Measurements from ENCODE around the gene GAB3. TPM values are rescaled to one million over a fixed set of nuclear protein-coding genes. Genes with fewer than 3 reads are reported as not detected.
A peak's percentile ranks its signal among the peaks of the same experiment; 100 is the strongest.

Gene GAB3
- total RNA-seq, 2 donors from 2014 or later, result 17.7 to 18.4 TPM

DNA sequence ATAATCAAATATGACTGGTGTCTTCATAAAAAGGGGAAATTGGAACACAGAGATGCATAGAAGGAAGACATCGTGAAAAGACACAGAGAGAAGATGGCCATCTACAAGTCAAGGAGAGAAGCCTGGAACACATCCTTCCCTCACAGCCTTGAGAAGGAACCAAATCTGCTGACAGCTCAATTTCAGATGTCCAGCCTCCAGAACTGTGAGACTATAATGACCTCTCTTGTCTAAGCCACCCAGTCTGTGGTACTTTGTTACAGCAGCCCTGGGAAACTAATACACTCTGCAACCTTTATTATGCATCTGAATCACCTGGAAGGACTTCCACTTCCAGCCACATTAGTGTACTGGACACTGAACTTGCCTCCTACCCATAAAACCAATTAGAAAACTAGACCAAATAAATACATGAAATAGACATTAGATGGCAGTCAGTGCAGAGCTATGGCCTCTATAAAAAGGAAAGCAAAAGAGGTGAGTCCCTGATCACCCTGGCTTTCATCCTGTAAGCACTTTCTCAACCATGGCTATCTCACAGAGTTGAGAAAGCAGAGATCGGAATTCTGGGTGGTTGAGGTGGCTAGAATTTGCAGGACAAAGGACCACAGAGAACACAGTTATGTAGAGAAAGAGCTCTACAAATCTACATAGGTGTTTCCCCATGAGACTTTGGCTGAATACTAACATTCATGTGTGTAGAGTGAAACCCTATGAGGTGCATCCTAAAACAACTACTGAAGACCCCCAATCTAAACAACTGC, 25.7 kb downstream of the GAB3 start:
- Mint-ChIP-seq H3K4me1 (peaks cover 39% of the 10 kb centered on the region), H3K36me3 (ENCODE audit: low read depth) (no peaks in the 10 kb centered on the region), H3K27me3 (no peaks in the 10 kb centered on the region), H3K4me3 (peak overlapping the region; percentile 60), H3K27ac (peak overlapping the region; percentile 90)
- no peaks in the 10 kb centered on the region for H3K9me3 ChIP-seq (ENCODE audit: control insufficient read depth, low read length, poor library complexity, severe bottlenecking)
- peak; percentile 77 for ATAC-seq
- no peak for DNase-seq

DNA sequence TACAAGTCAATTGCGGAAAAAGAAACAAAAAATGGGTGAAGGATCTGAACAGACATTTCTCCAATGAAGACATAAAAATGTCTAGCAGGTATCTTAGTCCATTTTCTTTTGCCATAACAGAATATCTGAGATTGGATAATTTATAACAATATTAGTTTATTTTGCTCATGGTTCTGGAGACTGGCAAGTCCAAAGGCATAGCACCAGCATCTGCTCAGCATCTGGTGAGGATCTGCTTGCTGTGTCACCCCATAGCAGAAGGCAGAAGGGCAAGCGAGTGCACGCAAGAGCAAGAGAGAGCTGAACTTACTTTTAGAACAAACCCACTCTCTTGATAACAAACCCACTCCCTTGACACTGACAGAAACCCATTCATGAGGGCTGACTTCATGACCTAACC, 29.7 kb downstream of the GAB3 start:
- ATAC-seq (no peak), DNase-seq (no peak)
- H3K4me3 Mint-ChIP-seq, result no peak overlapping the region
- H3K9me3 ChIP-seq (ENCODE audit: control insufficient read depth, low read length, poor library complexity, severe bottlenecking), result no peaks in the 10 kb centered on the region
- H3K27me3 Mint-ChIP-seq, result no peaks in the 10 kb centered on the region
- H3K4me1 Mint-ChIP-seq, result peaks cover 50% of the 10 kb centered on the region
- H3K36me3 Mint-ChIP-seq (ENCODE audit: low read depth), result no peaks in the 10 kb centered on the region
- peak overlapping the region; percentile 96 for H3K27ac Mint-ChIP-seq

DNA sequence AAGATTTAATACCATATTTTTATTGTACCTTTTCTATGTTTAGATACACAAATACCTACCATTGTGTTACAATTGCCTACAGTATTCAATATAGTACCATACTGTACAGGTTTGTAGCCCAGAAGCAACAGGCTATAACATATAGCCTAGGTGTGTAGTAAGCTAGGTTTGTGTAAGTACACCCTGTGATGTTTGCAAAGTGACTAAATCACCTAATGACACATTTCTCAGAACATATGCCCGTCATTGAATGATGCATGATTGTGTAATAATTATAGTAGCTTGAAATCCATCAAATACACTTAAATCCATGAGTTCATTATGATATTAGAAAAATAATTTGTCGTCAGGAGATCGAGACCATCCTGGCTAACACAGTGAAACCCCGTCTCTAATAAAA, 30.8 kb downstream of the GAB3 start:
- Mint-ChIP-seq H3K36me3 (ENCODE audit: low read depth) (no peaks in the 10 kb centered on the region), H3K27ac (peak overlapping the region; percentile 96), H3K4me1 (peaks cover 42% of the 10 kb centered on the region), H3K27me3 (no peaks in the 10 kb centered on the region), H3K4me3 (no peak overlapping the region)
- no peak for ATAC-seq
- DNase-seq, result no peak
- H3K9me3 ChIP-seq (ENCODE audit: control insufficient read depth, low read length, poor library complexity, severe bottlenecking), result no peaks in the 10 kb centered on the region

DNA sequence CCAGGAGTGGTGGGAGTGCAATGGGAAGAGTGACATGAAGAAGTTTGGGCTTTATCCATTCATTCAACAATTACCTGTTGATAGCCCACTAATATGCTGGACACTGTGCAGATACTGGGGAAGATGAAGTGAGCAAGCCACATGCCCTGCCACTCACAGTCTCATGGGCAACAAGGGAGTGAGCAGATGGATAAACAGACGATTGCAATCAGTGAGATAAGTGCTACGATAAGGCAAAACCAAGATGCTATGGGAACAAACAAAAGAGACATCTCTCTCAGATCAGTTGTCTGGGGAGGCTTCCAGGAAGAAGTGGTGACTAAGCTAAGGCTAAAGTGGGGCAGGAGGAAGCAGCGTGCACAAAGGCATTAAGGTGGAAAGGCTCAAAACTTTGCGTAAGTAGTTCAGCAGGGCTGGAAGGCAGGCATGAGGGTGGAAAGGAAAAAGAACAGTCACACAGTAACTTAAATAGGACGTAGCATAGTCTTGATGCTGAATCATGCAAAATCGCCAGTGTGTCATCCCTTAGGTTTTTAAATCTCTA, 31.7 kb downstream of the GAB3 start:
- Mint-ChIP-seq H3K4me1 (peaks cover 42% of the 10 kb centered on the region), H3K36me3 (ENCODE audit: low read depth) (no peaks in the 10 kb centered on the region), H3K27me3 (no peaks in the 10 kb centered on the region), H3K4me3 (peak overlapping the region; percentile 89), H3K27ac (peak overlapping the region; percentile 96)
- no peaks in the 10 kb centered on the region for H3K9me3 ChIP-seq (ENCODE audit: control insufficient read depth, low read length, poor library complexity, severe bottlenecking)
- peak; percentile 12 to 49 (median 15) for DNase-seq
- ATAC-seq, result peak; percentile 89

DNA sequence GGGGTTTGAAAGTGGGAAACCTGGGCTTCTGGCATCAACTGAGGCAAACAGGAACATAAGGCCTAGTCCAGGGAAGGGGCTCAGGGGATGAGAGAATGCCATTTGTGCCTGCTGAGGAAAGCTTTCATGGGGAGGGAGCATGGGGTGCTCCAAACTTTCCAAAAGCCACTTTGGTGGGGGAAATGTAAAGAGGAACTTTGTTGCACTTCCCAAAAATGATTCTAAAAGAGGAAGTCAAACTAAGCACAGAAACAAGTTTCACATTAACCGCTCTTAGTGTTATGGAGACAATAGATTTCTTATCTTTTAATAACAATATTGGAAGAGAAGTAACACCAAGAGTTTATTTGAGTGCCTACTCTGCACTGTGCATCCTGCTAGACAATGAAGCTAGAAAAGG, 32.3 kb downstream of the GAB3 start:
- ATAC-seq (peak; percentile 5), DNase-seq (no peak)
- H3K9me3 ChIP-seq (ENCODE audit: control insufficient read depth, low read length, poor library complexity, severe bottlenecking), result no peaks in the 10 kb centered on the region
- peaks cover 42% of the 10 kb centered on the region for H3K4me1 Mint-ChIP-seq
- H3K27me3 Mint-ChIP-seq, result no peaks in the 10 kb centered on the region
- H3K4me3 Mint-ChIP-seq, result peak overlapping the region; percentile 89
- peak overlapping the region; percentile 96 for H3K27ac Mint-ChIP-seq
- H3K36me3 Mint-ChIP-seq (ENCODE audit: low read depth), result no peaks in the 10 kb centered on the region

DNA sequence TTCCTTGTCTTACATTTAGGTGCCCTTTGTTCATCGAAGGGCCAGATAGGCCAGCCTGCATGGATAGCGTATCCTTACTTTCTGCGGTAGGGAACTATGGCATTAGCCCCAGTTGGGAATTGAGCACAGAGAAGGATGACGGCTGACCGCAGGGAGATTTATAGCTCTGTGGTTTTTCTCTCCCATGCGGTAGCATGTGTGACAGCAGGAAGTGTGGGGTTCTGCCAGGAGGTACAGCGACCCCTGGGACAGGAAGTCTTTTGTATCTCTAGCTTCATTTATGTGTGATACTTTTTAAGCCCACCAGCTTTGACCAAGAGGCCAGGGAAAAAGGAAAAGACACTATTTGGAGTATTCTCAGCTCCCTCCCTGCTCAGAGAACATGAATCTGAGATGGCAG, 33.1 kb downstream of the GAB3 start:
- Mint-ChIP-seq H3K4me1 (peaks cover 41% of the 10 kb centered on the region), H3K27ac (peak overlapping the region; percentile 96), H3K4me3 (peak overlapping the region; percentile 65), H3K36me3 (ENCODE audit: low read depth) (no peaks in the 10 kb centered on the region), H3K27me3 (no peaks in the 10 kb centered on the region)
- no peaks in the 10 kb centered on the region for H3K9me3 ChIP-seq (ENCODE audit: control insufficient read depth, low read length, poor library complexity, severe bottlenecking)
- ATAC-seq, result peak; percentile 29
- peak in 1 of 3 donors; percentile 23 for DNase-seq

DNA sequence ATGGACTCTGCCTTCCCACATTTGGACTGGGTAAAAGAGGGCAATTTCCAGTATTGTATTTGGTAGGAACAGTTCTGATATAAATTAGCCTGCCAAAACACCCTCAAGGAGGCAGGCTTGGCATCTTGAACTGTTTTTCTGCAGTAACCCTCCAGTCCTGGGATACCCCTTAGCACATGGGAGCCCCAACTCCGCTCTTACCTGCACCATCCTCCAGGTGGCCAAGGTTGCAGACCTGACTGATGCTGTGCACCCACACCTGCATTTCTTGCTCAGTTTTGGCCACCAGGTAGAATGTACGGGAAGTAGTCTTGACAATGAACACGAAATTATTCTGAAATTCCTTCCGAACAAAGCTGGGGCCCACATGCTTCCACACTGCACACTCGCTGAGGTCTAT, 35.1 kb downstream of the GAB3 start:
- H3K36me3 Mint-ChIP-seq (ENCODE audit: low read depth), result peaks cover 4% of the 10 kb centered on the region
- no peaks in the 10 kb centered on the region for H3K9me3 ChIP-seq (ENCODE audit: control insufficient read depth, low read length, poor library complexity, severe bottlenecking)
- H3K27ac Mint-ChIP-seq, result no peak overlapping the region
- H3K27me3 Mint-ChIP-seq, result no peaks in the 10 kb centered on the region
- DNase-seq (no peak), ATAC-seq (no peak)
- peaks cover 41% of the 10 kb centered on the region for H3K4me1 Mint-ChIP-seq
- no peak overlapping the region for H3K4me3 Mint-ChIP-seq

DNA sequence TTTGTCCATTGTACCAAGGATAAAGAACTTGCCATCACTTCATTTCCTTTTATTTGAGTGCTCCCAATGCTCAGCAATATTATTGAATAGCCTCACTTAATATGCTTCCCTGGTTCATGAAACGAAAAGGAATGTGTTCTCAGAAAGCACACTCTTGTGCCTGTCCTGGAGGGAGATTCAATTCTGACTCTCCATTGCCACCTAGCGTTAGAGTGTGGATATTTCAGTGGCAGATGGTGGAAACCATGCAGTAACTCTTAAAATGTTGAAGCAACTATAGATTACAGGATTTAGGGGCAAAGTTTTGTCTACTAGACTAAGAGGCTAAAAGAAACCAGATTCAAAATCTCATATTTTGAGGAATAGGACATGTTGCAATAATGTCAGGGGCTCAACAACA, 36.0 kb downstream of the GAB3 start:
- peaks cover 44% of the 10 kb centered on the region for H3K4me1 Mint-ChIP-seq
- ATAC-seq (no peak), DNase-seq (peak in 2 of 3 donors; percentile 15 to 33)
- no peaks in the 10 kb centered on the region for H3K27me3 Mint-ChIP-seq
- H3K27ac Mint-ChIP-seq, result peak overlapping the region; percentile 21
- H3K4me3 Mint-ChIP-seq, result no peak overlapping the region
- H3K9me3 ChIP-seq (ENCODE audit: control insufficient read depth, low read length, poor library complexity, severe bottlenecking), result no peaks in the 10 kb centered on the region
- H3K36me3 Mint-ChIP-seq (ENCODE audit: low read depth), result peaks cover 4% of the 10 kb centered on the region

DNA sequence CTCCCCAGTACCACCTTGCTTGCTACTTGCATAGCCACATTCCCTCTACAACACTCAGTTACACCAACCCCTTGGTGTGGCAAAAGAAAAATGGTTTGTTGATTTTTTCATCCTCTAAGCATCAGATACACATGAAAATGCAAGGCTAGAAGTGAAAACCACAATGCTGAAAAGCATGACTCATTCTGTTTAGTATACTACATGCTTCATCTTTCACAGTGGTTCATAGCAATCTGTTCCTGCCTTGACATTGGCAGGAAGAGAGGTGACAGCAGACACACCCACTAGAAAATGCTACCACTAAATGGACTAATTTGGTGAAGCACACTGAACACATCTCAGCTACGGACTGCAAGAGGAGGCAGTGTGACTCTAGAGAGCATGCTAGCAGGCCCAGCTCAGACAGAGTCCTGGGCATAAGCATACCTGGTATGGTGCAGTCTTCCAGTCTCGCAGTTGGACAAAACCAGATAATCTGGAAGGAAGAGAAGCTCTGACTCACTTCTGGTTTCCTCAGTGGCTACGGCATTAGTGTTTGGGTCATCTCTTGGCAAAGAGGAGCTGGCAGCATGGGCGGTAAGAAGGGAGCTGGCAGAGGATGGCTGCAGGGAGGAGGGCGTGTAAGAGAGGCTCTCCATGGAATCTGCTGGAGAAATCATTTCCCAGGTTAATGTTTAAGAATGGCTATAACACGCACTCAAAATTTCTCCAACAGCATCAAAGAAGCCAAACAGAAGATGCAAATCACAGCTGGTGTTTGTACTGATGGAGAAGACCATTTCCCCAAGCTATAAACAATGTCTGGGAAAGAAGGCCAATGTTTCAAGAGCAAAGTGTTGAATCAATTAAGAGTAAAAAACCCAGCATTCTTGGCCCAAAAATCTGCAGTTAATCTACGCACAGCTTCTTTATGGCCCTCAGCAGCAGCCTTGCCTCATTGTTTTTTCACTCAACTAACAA, 37.8 kb downstream of the GAB3 start:
- H3K9me3 ChIP-seq (ENCODE audit: control insufficient read depth, low read length, poor library complexity, severe bottlenecking), result no peaks in the 10 kb centered on the region
- peak in 1 of 3 donors; percentile 12 for DNase-seq
- H3K27me3 Mint-ChIP-seq, result no peaks in the 10 kb centered on the region
- H3K4me1 Mint-ChIP-seq, result peaks cover 31% of the 10 kb centered on the region
- peaks cover 6% of the 10 kb centered on the region for H3K36me3 Mint-ChIP-seq (ENCODE audit: low read depth)
- peak overlapping the region; percentile 90 for H3K27ac Mint-ChIP-seq
- H3K4me3 Mint-ChIP-seq, result peak overlapping the region; percentile 88
- ATAC-seq, result peak; percentile 94

DNA sequence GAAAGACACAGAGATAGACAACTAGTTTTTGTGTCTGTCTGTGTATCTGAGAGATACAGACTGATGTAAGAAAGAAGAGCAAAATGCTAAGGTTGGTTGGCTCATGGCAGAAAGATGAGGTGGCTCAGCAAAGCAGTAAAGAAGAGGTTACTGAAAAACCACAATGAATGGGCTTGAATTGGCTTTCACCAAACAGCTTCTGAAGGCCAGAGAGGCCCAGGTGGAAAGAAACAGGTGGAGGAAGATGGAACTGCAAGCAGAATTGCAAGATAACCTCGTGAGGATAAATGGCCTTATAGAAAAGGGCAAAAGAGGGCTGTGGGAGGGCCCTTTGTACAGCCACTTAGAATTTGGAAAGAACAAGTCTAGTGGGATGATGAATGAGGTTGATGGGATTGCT, 39.6 kb downstream of the GAB3 start:
- Mint-ChIP-seq H3K36me3 (ENCODE audit: low read depth) (peaks cover 6% of the 10 kb centered on the region), H3K4me1 (peaks cover 18% of the 10 kb centered on the region), H3K4me3 (no peak overlapping the region), H3K27me3 (no peaks in the 10 kb centered on the region), H3K27ac (peak overlapping the region; percentile 78)
- H3K9me3 ChIP-seq (ENCODE audit: control insufficient read depth, low read length, poor library complexity, severe bottlenecking), result no peaks in the 10 kb centered on the region
- no peak for ATAC-seq
- DNase-seq, result no peak

DNA sequence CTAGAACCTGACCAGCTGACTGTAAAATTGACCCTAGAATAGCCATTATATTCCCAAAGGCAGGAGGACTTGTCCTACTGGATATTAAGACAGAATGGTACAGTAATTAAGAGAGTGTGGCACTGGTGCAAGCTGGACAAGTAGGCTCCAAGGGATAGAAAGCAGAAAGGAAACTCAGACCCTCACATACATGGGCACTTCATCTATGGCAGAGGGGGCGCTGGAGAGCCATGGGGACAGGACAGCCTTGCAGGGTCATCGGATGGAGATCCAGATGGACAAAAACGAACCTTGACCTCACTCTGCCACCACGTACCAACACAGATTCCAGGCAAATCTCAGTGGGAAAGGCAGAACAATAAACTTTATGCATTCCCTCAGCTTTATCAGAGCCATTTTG, 40.6 kb downstream of the GAB3 start:
- H3K4me3 Mint-ChIP-seq, result no peak overlapping the region
- peaks cover 8% of the 10 kb centered on the region for H3K36me3 Mint-ChIP-seq (ENCODE audit: low read depth)
- ATAC-seq, result no peak

DNA sequence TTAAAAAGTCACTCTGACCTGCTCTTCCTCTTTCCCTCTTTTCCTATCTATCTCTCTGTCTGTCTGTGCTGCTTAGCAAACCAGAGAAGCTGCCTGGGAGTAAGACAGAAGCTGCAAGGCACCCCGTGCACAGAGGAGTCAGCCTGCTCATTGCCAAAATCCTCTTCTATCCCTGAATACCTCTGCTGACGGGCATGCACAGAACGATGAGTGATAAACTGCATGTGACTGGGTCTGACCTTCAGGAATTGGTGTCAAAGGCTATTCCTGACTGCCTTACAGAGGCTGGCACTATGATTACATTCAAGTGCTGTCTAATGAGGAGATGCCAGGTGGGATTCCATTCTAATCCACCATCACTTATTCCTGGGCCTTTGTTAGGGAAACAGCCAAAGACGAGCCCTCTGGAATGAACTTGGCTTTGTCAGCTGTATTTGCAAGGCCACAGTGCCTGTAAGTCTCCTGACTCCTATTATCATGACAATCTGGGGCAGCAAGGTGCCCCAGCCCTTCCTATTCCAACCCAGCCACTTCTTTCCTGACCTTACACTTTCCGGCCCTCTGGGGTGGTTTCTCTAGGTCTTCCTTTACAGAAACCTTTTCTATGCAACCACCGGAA, 52.1 kb downstream of the GAB3 start:
- Mint-ChIP-seq H3K4me3 (no peak overlapping the region), H3K36me3 (ENCODE audit: low read depth) (no peaks in the 10 kb centered on the region), H3K27ac (no peak overlapping the region), H3K27me3 (no peaks in the 10 kb centered on the region), H3K4me1 (peaks cover 3% of the 10 kb centered on the region)
- DNase-seq (no peak), ATAC-seq (no peak)
- no peaks in the 10 kb centered on the region for H3K9me3 ChIP-seq (ENCODE audit: control insufficient read depth, low read length, poor library complexity, severe bottlenecking)

More for the DNA sequence above, 40.6 kb downstream of the GAB3 start:
- no peak for DNase-seq
- H3K27me3 Mint-ChIP-seq, result no peaks in the 10 kb centered on the region
- peak overlapping the region; percentile 37 for H3K27ac Mint-ChIP-seq
- H3K4me1 Mint-ChIP-seq, result peaks cover 20% of the 10 kb centered on the region
- H3K9me3 ChIP-seq (ENCODE audit: control insufficient read depth, low read length, poor library complexity, severe bottlenecking), result no peaks in the 10 kb centered on the region

DNA sequence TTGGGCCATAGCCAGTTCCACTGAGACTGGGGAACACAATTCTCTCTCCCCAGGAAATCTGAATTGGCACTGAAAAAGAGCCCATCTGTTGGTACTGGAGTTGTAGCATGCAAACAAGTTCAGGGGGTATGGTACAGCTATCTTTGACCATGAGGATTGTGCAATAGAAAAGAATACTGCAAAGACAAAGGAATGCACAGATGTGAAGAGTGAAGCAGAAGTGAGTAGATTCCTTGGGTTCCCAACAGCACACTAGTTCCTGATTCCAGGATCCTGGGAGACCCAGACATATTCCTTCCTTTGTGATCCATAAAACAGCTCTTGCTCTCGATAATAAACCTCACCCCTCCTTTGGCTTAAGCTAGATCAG, 54.2 kb downstream of the GAB3 start:
- Mint-ChIP-seq H3K36me3 (ENCODE audit: low read depth) (no peaks in the 10 kb centered on the region), H3K27ac (no peak overlapping the region)
- ATAC-seq, result no peak

More for the DNA sequence above, 54.2 kb downstream of the GAB3 start:
- H3K27me3 Mint-ChIP-seq, result no peaks in the 10 kb centered on the region
- no peaks in the 10 kb centered on the region for H3K9me3 ChIP-seq (ENCODE audit: control insufficient read depth, low read length, poor library complexity, severe bottlenecking)
- no peak for DNase-seq
- peaks cover 8% of the 10 kb centered on the region for H3K4me1 Mint-ChIP-seq
- H3K4me3 Mint-ChIP-seq, result no peak overlapping the region
